GM19467 (cell line): ENCODE data around the gene RALGAPB.
"Not testable (repeated sequence)": the region's sequence is repeated elsewhere in the genome, so short reads cannot be mapped to it uniquely, and the experiment has no call there.

ENCODE experiments used
- ATAC-seq: cut with Tn5 transposase; IDR thresholded peaks from one replicate; pipeline ENCODE4 v1.9.1; 2021; ENCODE audit warnings: mild to moderate bottlenecking, moderate library complexity; ENCODE audit not compliant: unreplicated experiment

The RALGAPB gene

DNA sequence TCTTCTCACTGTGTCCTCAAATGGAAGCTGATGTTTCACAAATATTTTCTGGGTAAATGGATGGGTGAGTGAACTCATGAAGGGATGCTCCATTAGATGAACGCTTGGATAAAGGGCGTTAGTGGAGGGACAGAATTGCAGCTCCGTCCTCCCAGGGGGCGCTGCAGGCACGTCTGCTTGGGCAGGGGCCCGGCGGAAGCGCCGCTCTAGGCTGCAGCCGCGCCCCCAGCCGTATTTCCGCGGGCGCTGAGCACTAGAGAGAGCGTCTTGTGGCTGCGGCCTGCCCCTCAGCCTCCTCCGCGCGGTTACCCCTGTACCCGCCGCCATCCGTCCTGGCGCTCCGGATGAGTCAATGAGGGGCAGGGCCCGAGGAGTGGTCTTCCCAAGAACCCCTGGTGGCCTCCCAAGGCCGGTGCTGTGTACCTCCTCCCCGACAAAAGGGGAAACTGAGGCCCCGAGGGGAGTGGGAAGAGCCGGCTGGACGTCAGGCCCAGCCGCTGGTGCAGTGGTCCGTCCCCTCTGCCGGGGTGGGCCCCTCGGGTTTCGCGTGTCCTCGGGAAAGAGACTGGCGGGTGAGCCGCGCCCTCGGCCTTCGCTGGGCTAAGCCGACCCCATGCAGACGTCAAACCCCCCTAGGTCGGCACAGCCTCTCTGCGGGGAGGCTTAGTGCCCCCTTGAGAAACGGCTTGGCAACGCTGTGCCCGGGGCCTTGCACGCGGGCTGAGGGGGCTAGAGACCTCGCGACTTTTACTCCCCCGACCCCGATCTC, 26.0 kb upstream of the RALGAPB start:
- peak; percentile 73 for ATAC-seq

DNA sequence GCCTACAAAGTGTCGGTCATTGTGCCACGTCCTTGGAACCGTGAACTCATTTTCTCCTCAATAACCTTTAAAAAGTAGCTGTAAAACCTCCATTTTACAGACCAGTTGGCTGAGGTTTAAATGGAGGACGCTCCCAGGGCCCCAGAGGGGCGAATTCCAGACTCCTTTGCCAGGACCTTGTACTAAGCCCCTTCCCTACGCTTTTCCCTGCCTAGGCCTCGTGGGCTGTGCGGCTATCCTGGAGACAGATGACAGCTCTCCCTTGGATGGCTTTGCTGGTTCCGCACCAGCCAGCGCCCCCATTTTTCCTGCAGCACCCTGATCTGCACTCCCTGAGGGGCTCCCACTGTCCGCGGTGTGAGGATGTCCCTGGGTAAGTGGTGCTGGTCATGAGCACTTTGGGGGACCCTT, 25.4 kb upstream of the RALGAPB start:
- ATAC-seq = no peak

DNA sequence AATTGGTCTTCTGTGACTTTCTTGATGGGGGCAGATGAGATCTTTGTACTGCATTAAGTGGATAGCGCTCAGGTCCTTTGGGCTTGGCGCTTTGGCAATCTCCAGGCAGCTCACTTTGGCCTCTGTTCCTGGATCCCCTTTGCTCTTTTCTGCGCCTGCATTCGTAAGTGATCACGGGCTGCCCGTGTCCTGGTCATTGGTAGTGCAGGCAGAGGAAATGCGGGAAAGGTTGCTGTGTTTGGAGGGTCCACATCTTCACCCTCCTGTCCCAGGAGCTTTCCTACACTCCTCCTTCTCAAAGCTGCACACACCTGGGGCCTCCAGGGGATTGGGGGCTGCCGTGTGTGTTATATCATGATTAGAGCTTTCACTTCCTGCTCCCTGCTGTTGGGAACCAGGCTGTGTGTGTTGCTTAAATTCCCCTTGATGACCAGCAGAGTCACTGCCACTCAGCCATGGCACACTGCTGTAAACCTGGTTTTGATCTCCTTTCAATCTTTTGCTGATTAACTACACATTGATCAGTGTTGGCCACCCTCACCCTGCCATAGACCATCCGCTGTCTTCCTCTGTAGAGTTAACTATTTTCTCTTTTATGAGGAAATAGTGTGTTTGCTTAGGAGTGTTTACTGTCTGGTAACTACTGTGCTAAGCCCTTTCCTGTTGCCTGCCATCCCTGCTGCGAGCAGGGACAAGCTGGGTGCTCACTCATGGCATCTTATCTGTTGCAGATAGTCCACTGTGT, 24.5 kb upstream of the RALGAPB start:
- ATAC-seq = no peak

DNA sequence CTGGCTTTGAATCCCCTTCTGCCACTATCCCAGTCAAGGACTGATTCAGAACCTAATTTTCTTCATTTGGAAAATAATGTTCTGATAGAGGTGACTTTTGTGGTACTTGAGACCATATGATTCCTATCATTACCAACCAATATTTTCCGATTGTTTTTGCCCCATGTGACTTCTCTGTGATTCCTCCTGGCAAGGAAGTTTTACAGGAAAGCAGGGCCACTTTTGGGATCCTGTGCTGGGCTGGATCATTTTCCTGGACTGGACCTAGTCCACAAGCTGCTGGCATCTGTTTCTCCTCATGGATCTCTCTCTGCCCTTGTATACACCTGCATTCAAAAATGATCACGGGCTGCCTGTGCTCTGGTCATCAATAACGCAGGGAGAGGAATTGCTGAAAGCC, 23.6 kb upstream of the RALGAPB start:
- no peak for ATAC-seq

DNA sequence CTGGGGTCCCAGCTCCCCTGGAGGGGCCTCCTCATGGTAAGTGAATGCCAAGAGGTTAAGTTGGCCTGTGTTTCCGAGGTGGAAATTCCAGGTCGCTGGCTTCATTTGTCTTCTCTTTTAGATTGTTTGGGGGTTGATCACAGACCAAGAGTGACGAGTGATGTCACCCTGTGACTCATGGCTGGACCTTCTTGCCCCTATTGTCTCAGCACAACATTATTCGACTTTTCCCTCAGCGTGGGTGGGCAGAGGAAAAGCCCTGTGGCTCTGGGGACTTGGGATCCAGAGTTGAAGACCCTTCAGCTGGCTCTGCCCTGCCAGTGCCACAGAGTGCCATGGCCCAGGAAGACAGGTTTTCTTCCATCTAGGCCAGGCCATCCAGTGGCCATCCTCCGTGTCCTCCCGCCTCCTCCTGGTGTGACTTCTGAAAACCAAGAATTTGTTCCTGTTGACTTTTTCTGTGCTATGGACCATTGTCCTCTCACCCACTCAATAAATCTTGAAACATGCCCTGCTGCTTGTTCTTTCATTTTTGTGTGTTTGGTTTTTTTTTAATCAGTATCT, 22.1 kb upstream of the RALGAPB start:
- ATAC-seq = no peak

DNA sequence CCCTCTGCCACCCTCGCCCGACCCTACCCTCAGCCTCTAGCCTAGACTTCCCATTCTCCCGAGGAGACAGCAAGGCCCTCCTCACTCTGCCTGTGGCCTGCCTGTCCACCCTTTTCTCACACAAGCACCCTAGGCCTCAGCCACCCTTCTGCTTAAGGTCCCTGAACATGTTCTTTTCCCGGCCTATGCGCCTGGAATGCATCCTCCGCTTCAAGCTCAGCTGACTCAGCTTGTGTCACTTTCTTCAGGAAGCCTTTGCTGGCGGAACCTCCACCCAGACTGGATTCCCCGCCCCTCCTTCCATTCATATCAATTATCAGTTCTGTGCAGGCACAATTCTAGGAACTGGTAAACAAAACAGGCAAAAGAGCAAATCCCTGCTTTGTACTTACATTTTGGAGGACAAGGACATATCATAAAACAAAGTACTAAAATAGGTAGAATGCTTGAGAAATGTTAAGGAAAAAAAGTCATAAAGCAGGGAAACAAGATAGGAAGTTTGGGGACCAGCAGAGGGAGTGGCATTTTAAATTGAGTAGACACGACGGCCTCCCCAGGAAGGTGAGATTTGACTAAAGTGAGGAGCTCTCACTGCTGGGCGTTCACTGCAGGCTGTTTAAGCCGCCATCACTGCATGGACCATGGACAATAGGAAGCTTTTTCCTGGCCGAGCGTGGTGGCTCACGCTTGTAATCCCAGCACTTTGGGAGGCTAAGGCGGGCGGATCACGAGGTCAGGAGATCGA, 19.6 kb upstream of the RALGAPB start:
- no peak for ATAC-seq

DNA sequence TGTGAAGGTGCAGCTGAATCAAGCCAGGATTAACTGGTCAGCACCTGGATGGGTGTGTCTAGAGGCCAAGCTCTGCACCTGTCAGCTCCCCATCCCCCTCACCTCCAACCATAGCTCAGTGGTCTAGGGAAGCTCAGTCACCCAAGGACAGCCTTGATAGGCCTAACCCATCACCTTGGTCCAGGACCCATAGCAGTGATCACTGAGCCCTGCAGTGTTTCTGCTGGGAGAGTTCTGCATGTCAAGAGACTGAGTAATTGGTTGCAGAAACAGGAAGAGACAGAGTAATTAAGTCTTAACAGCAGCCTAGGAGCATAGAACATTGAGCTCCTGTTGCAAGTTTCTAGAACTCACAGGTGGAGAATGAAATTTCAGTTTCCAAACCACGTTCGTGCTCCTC, 18.7 kb upstream of the RALGAPB start:
- peak; percentile 66 for ATAC-seq

DNA sequence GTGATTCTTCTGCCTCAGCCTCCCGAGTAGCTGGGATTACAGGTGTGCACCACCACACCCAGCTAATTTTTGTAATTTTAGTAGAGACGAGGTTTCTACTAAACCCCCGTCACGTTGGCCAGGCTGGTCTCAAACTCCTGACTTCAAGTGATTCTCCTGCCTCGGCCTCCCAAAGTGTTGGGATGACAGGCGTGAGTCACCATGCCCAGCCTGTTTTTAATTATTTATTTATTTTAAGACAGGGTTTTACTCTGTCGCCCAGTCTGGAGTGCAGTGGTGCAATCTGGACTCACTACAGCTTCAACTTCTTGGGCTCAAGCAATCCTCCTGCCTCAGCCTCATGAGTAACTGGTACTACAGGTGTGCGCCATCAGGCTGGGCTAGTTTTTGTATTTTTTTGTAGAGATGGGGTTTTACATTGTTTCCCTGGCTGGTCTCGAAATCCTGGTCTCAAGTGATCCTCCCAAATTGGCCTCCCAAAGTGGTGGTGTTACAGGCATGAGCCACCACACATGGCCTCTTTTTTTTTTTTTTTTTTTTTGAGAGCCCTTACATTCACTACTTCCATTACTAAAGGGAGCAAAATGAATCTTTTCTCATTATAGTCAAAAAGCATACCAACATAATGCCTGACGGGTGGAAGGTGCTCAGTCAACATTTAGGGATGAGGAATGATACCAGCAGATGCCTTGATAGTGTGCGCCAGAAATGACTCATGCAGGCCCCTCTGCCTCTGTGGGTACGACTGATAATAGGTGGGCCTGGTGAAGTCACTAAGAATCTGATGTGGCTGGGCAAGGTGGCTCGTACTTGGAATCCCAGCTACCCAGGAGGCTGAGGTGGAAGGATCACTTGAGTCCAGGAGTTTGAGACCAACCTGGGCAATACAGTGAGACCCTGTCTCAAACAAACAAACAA, 17.8 kb upstream of the RALGAPB start:
- no peak for ATAC-seq

DNA sequence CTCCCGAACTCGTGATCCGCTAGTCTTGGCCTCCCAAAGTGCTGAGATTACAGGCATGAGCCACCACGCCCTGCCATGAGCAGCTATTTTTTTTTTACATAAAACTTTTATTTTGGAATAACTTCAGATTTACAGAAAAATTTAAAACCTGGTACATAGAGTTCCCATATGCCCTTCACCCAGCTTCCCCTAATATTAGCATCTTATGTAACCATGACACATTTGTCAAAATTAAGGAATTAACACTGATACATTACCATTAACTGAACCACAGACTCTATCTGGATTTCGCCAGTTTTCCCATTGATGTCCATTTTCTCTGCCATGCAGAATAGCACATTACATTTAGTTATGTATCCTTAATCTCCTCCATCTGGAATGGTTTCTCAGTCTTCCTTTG, 14.3 kb upstream of the RALGAPB start:
- no peak for ATAC-seq

DNA sequence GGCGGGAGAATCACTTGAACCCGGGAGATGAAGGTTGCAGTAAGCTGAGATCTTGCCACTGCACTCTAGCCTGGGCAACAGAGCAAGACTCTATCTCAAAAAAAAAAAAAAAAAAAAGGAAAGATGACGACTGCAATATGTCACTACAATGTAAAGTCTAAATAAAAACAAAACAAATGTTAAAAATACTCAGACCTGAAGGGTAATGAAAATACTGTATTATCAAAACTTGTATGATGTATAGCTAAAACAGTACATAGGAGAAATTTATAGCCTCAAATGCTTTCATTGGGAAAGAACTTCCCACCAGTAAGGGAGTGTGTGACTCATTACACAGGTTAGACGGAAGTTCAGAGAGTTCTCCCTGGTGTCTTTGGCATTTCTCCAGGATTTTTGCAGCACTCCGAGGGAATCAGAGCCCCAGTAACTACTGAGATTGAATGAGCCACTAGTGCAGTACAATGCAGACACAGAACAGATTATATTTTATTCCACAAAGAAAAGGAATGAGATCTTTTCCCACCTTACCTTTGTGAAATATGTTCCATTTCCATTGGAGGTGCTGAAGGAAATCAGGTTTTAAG, 12.5 kb upstream of the RALGAPB start:
- ATAC-seq = no peak

DNA sequence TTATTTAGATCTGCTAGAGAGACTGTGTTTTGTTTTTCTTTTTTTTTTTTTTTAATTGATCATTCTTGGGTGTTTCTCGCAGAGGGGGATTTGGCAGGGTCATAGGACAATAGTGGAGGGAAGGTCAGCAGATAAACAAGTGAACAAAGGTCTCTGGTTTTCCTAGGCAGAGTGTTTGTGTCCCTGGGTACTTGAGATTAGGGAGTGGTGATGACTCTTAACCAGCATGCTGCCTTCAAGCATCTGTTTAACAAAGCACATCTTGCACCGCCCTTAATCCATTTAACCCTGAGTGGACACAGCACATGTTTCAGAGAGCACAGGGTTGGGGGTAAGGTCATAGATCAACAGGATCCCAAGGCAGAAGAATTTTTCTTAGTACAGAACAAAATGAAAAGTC, 12.0 kb upstream of the RALGAPB start:
- not testable (repeated sequence) for ATAC-seq

DNA sequence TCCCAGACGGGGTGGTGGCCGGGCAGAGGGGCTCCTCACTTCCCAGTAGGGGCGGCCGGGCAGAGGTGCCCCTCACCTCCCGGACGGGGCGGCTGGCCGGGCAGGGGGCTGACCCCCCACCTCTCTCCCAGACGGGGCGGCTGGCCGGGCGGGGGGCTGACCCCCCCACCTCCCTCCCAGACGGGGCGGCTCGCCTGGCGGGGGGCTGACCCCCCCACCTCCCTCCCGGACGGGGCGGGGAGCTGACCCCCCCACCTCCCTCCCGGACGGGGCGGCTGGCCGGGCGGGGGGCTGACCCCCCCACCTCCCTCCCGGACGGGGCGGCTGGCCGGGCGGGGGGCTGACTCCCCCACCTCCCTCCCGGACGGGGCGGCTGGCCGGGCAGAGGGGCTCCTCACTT, 11.5 kb upstream of the RALGAPB start:
- not testable (repeated sequence) for ATAC-seq

DNA sequence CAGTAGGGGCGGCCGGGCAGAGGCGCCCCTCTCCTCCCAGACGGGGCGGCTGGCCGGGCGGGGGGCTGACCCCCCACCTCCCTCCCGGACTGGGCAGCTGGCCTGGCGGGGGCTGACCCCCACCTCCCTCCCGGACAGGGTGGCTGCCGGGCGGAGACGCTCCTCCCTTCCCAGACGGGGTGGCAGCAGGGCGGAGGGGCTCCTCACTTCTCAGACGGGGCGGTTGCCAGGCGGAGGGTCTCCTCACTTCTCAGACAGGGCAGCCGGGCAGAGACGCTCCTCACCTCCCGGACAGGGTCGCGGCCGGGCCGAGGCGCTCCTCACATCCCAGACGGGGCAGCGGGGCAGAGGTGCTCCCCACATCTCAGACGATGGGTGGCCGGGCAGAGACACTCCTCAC, 11.1 kb upstream of the RALGAPB start:
- ATAC-seq = not testable (repeated sequence)

DNA sequence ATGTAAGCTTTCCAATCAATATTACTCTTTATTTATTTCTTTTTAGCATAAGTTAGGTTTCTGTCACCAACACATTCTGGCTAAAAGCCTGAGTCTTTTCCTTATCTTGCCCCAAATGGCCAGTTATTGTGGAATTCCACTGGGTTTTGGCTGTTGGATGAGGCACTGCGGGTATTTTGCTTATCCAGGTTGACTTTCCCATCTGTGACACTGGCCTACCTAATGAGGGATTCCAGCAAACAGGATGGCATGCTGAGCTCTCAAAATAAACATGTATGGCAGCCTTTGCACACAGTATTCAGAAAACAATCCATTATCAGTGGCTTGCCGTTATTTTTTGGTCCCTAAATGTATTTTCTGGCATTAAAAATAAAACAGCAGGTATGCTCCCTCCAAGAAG, 6.5 kb upstream of the RALGAPB start:
- no peak for ATAC-seq

DNA sequence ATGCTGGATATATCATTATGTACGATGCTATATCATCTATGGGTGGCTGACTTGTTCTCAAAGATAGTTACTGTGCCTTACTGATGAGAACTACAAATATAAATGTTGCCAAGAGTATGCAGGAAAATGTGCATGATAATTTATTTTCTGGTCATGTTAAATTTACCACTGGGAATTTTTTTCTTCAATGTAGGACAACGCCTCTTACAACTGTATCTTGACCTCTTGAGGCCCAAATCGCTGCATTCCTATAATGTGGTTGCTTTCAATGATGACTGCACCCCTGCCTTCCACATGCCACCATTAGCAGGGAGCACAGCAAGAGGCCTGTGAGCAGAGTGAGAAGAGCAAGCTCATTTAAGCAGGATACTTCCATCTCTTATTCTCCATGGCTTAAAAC, 5.7 kb upstream of the RALGAPB start:
- ATAC-seq = no peak

DNA sequence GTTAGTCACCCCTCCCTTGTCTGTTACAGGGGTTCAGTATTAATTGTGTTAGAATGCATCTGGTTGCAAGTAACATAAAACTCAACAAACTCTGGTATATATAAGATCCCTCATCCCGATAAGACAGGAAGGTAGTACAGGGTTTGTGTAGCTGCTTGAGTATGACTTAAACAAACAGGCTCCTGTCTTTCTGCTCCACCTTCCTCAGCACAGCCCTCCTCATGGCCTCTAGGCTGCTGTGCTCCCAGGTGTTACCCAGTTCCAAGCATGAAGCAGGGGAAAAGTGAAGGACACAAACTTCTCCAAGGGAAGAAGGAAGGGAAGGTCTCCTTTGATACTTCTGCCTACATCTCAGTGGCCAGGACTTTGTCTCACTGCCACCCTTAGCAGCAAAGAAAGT, 1.4 kb upstream of the RALGAPB start:
- ATAC-seq = no peak

DNA sequence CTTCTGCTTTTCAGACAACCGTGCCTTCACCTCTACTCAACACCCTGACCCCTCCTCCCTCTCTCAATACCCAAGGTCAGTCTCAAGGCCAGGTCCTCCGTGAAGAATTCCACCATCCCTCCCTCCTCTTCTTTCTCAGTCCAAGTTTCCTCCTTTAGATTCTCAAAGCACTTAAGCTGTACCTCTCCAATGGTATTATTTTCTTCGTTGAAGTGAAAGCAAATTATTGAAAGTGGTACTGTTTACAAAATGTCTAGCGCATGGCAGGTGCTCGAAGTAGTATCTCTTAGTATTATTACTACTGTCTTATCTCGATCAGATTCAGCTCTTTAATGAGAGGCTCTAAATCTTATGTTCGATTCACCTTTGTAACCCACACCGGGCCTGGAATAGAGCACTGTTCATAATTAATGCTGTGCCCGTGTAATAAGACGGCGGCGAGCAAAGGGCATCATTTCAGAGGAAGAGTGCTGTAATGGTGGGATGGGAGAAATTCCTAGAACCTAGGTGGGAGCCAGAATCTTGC, 593 bp upstream of the RALGAPB start:
- peak; percentile 1 for ATAC-seq

DNA sequence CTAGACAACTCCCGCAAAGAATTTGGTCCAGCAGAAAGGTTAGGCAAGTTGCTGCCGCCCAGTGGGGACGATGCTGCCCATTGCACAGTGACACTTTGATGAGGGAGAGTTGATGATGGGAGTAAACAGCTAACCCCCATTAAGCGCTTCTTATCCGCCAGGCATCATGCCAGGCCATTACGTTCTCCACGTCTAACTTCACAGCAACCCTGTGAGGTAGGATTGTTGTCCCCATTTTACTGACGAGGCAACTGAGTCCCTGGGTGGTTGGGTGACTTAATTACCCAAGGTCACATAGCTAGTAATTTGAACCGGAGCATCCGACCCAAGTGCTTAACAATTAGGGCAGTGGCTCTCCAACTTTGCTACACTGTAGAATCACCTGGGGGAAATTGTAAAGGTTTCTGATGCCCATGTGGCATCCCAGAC, 738 bp downstream of the RALGAPB start:
- no peak for ATAC-seq

DNA sequence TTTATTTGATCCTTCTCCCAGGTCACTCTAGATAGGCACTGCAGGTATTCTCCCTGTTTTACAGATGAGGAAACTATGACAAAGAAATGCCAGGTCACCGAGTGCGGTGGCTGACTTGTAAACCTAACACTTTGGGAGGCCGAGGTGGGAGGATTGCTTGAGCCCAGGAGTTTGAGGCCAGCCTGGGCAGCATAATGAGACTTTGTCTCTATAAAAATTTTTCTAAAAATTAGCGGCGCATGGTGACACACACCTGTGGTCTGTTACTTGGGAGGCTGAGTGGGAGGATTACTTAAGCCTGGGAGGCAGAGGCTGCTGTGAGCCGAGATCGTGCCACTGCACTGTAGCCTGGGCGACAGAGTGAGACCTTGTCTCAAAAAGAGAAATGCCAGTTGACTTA, 5.1 kb downstream of the RALGAPB start:
- ATAC-seq = no peak

DNA sequence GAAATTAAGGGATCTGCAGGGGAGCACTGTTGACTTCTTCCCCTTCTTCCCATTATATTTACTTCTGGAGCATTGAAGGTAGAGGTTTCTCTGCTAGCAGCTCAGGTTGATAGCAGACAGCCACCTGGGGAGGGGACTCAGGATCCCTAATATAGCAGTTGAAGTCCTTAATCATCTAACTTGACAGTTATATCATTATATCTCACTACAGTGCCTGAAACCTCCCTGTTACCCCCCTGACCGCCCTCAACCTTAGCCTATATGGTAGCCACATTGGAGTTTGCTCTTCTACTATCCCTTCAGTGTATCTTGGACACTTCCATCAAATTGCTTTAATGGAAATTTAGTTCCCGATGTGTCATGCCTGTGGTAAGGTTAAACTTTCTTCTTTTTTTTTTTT, 7.0 kb downstream of the RALGAPB start:
- no peak for ATAC-seq
